Bronchial epithelial cell (primary cell): Measurements from ENCODE around the gene MTHFS. TPM values are rescaled to one million over a fixed set of nuclear protein-coding genes. Genes with fewer than 3 reads are reported as not detected.

Experiments
- DNase-seq: peaks from one replicate; pipeline ENCODE4 v3.0.0-alpha.2; 2010; ENCODE audit warnings: low read depth
- FAIRE-seq: peaks from 2 replicates; lab custom pipeline; 2011; peaks lifted over from hg19 to GRCh38; lab: Jason Lieb, UNC
- H3K27me3 ChIP-seq: 2 replicates; pipeline ENCODE4 v1.5.1; 2011; ENCODE audit warnings: low read length; ENCODE audit not compliant: control insufficient read depth, insufficient read depth
- H3K36me3 ChIP-seq: 2 replicates; pipeline ENCODE4 v1.5.1; 2011; ENCODE audit warnings: low read length; ENCODE audit not compliant: control insufficient read depth, insufficient read depth
- H3K4me3 ChIP-seq: 2 replicates; pipeline ENCODE4 v1.5.1; 2011; ENCODE audit warnings: mild to moderate bottlenecking, low read depth, low read length, control low read depth
- CTCF ChIP-seq: IDR thresholded peaks from 2 replicates; pipeline ENCODE4 v1.5.1; 2011; ENCODE audit warnings: mild to moderate bottlenecking, moderate library complexity, low read length, control low read depth, inconsistent platforms; ENCODE audit not compliant: insufficient read depth, severe bottlenecking
- total RNA-seq: library from RNA; depleted of rRNA; stranded (reverse); fragments of >200 nt; gene quantifications from 2 replicates; pipeline ENCODE4 v1.2.1, GENCODE V29; 2014

MTHFS gene
- total RNA-seq, 1 donor from 2014 or later, result 33.4 TPM

GRCh38 chr15:79886124-79886523 lies 10.7 kb downstream of the MTHFS start:
- Histone ChIP-seq H3K4me3 (no peak overlapping the region), H3K36me3 (peaks cover 5% of the 10 kb centered on the region), H3K27me3 (no peaks in the 10 kb centered on the region)
- DNase-seq, result no peak
- TF ChIP-seq CTCF, result no peak
- no peak for FAIRE-seq

GRCh38 chr15:79884204-79884596 lies 12.6 kb downstream of the MTHFS start:
- peaks cover 5% of the 10 kb centered on the region for H3K36me3 ChIP-seq
- TF ChIP-seq CTCF, result no peak
- H3K4me3 ChIP-seq, result no peak overlapping the region
- DNase-seq, result no peak
- no peak for FAIRE-seq
- H3K27me3 ChIP-seq, result no peaks in the 10 kb centered on the region

GRCh38 chr15:79883579-79884203 lies 13.1 kb downstream of the MTHFS start:
- no peak for FAIRE-seq
- Histone ChIP-seq H3K4me3 (no peak overlapping the region), H3K36me3 (peaks cover 5% of the 10 kb centered on the region), H3K27me3 (no peaks in the 10 kb centered on the region)
- TF ChIP-seq CTCF, result no peak
- DNase-seq, result no peak

GRCh38 chr15:79881668-79882067 lies 15.1 kb downstream of the MTHFS start:
- TF ChIP-seq CTCF, result no peak
- no peak for FAIRE-seq
- no peak for DNase-seq
- Histone ChIP-seq H3K36me3 (peaks cover 5% of the 10 kb centered on the region), H3K27me3 (no peaks in the 10 kb centered on the region), H3K4me3 (no peak overlapping the region)

GRCh38 chr15:79881254-79881653 lies 15.6 kb downstream of the MTHFS start:
- no peak overlapping the region for H3K4me3 ChIP-seq
- no peaks in the 10 kb centered on the region for H3K27me3 ChIP-seq
- FAIRE-seq, result no peak
- DNase-seq, result no peak
- H3K36me3 ChIP-seq, result peaks cover 5% of the 10 kb centered on the region
- no peak for TF ChIP-seq CTCF

GRCh38 chr15:79878078-79878705 lies 18.6 kb downstream of the MTHFS start:
- Histone ChIP-seq H3K4me3 (no peak overlapping the region), H3K36me3 (peaks cover 3% of the 10 kb centered on the region), H3K27me3 (no peaks in the 10 kb centered on the region)
- DNase-seq, result no peak
- no peak for TF ChIP-seq CTCF
- no peak for FAIRE-seq
